Left lung (tissue), 10 donors: ENCODE measurements around the gene HECTD4. TPM values are rescaled to one million over a fixed set of nuclear protein-coding genes. Genes with fewer than 3 reads are reported as not detected.

Experiments
- ATAC-seq: fragments of 200-7000 bp; cut with Tn5 transposase; one replicate; pipeline ENCODE4 v1.9.1; 2020; ENCODE audit warnings: moderate library complexity
- DNase-seq, 4 donors: peaks; one replicate each; pipeline ENCODE4 v3.0.0-alpha.2; 2013 to 2020
- H3K27ac ChIP-seq, 2 donors: fragments of 200-600 bp; sonication (generic) in 1 of 2; one replicate each; pipeline versions ENCODE4 v1.5.0 to v1.8.0; 2020 to 2021
- H3K27me3 ChIP-seq, 2 donors: fragments of 200-600 bp; sonication (generic) in 1 of 2; one replicate each; pipeline versions ENCODE4 v1.5.0 to v1.8.0; 2020 to 2021
- H3K36me3 ChIP-seq, 2 donors: fragments of 200-600 bp; sonication (generic) in 1 of 2; one replicate each; pipeline versions ENCODE4 v1.5.0 to v1.8.0; 2020 to 2021
- H3K4me1 ChIP-seq, 2 donors: fragments of 200-600 bp; one replicate each; pipeline ENCODE4 v1.8.0; 2021
- H3K4me3 ChIP-seq, 2 donors: fragments of 200-600 bp; sonication (generic) in 1 of 2; one replicate each; pipeline versions ENCODE4 v1.5.0 to v1.8.0; 2020 to 2021; ENCODE audit warnings: mild to moderate bottlenecking in 1 of 2
- H3K9me3 ChIP-seq, 2 donors: fragments of 200-600 bp; sonication (generic) in 1 of 2; one replicate each; pipeline versions ENCODE4 v1.5.0 to v1.8.0; 2020 to 2021
- intact Hi-C, 2 donors: fragments of 100-400 bp; cut with DNase I; formaldehyde crosslinking; loops; one replicate each; pipeline versions ENCODE4 v1.11.2 to v1.14.2; 2022
- polyA plus RNA-seq, 6 donors: library from polyadenylated mRNA; unstranded; fragments of 120-200 nt; gene quantifications; one replicate each; pipeline ENCODE4 v1.2.1, GENCODE V29; 2013; ENCODE audit not compliant: insufficient read length in 6 of 6
- total RNA-seq, 2 donors: library from RNA; stranded (reverse); fragmentation: NEBNext Ultra II Directional; extraction: Animal tissue kit (Norgen Biotek cat#: 25700); gene quantifications; one replicate each; pipeline ENCODE4 v1.2.1, GENCODE V29; 2021
- TF ChIP-seq, protein P1 (sequence below), 2 donors: fragments of 200-600 bp; sonication (generic) in 1 of 2; IDR thresholded peaks; one replicate each; pipeline versions ENCODE4 v1.5.0 to v1.8.0; 2021; ENCODE audit warnings: antibody characterized with exemption in 2 of 2
- donor health status: DM: no; HTN: yes; CAD: no.
- donor health status: DM: no; HTN: no; CAD: no.

HECTD4 gene
- total and polyA plus RNA-seq, 8 donors, result 41.3 to 78.6 (median 64.9) TPM

DNA sequence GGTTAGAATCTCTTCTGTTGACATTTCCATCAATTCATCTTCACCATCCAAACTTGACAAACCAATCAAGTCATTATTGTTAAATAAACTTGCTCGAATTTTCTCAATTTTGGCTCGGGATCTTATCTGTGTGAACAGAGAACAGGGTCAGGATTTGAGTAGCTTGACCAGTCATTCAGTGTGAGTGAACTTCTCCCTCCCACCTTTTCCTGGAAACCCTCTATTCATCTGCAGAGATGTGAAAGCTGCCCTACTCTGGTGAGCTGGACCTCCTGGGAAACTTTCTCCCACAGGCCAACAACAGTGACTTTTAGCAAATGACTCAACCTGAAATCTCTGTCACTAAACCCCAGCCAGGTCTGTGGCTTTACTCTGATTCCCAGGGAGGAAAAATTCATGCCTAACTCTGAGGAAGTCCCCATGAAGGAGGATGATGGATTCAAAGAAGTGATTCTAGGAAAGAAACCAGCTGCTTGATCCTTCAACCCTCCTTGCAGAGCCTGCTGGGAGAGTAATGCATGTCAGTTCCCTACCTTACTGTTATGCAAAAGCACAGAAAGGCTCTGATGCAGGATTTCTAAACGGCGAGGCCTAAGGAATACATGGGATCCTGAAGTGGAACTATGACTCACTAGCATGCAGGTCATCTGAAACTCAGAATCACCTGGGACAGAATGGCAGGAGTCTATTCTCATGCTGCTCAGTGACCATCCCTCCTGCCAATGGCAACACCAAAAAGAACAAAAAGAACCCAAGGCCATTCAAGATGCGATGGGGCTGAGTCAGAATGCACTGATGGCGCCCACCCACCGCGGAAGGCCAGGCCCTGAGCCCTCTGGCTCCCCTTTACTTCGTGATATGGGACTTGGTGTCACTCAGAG lies 198.8 kb downstream of the HECTD4 start:
- intact Hi-C loops, result no loop called here
- H3K4me1 ChIP-seq, result no peaks in the 10 kb centered on the region
- H3K27me3 ChIP-seq, result no peaks in the 10 kb centered on the region
- TF ChIP-seq, protein P1, sequence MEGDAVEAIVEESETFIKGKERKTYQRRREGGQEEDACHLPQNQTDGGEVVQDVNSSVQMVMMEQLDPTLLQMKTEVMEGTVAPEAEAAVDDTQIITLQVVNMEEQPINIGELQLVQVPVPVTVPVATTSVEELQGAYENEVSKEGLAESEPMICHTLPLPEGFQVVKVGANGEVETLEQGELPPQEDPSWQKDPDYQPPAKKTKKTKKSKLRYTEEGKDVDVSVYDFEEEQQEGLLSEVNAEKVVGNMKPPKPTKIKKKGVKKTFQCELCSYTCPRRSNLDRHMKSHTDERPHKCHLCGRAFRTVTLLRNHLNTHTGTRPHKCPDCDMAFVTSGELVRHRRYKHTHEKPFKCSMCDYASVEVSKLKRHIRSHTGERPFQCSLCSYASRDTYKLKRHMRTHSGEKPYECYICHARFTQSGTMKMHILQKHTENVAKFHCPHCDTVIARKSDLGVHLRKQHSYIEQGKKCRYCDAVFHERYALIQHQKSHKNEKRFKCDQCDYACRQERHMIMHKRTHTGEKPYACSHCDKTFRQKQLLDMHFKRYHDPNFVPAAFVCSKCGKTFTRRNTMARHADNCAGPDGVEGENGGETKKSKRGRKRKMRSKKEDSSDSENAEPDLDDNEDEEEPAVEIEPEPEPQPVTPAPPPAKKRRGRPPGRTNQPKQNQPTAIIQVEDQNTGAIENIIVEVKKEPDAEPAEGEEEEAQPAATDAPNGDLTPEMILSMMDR (IDR thresholded peaks at IDR 0.05), result no peak
- peaks cover 0 to 83% of the 10 kb centered on the region in 2 donors for H3K36me3 ChIP-seq
- no peaks in the 10 kb centered on the region for H3K9me3 ChIP-seq
- no peak overlapping the region for H3K4me3 ChIP-seq
- no peak overlapping the region for H3K27ac ChIP-seq
- DNase-seq (no peak), ATAC-seq (peak; percentile 27)

DNA sequence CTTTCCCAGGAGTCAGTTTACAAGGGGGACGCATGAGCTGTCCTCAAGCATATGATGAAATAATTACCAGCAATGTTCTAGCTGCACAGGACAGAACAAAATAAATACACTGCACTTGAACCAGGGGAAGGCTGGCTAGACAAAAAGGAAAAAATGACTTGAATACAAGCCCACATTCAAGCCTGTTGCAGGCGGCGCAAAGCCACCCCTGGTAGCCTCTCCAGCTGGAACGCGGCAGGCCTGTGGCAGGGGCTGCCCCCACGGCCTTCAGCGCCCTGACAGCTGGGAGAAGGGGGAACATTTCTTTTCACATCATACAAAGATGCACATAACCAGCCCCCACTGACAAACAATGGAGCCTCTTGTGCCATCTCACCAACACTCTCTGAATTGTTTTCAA lies 199.7 kb downstream of the HECTD4 start:
- Histone ChIP-seq H3K36me3 (peaks cover 0 to 87% of the 10 kb centered on the region in 2 donors), H3K27me3 (no peaks in the 10 kb centered on the region), H3K9me3 (no peaks in the 10 kb centered on the region), H3K27ac (no peak overlapping the region), H3K4me1 (no peaks in the 10 kb centered on the region), H3K4me3 (no peak overlapping the region)
- ATAC-seq (peak; percentile 39), DNase-seq (peak in 2 of 4 donors; percentile 66 to 78)
- TF ChIP-seq, protein P1 (IDR thresholded peaks at IDR 0.05), result no peak
- intact Hi-C loops, result no loop called here

DNA sequence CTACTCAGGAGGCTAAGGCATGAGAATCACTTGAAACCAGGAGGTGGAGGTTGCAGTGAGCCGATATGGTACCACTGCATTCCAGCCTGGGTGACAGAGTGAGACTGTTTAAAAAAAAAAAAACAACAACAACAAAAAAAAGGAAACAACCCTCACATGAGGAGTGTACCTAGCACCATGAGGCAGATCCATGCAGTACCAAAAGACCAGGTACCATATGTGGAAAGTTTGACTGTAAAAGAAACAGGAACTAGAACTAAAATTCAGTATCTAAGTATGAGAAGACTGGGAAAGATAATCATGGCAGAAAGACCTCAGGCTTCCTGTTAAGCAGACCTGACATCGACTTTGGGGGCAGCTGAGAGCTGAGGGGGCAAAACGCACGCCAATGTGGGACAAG lies 201.8 kb downstream of the HECTD4 start:
- no peak for ATAC-seq
- H3K36me3 ChIP-seq, result peaks cover 0 to 94% of the 10 kb centered on the region in 2 donors
- TF ChIP-seq, protein P1 (IDR thresholded peaks at IDR 0.05), result no peak
- H3K27me3 ChIP-seq, result no peaks in the 10 kb centered on the region
- no peaks in the 10 kb centered on the region for H3K4me1 ChIP-seq
- intact Hi-C loops, result no loop called here
- H3K27ac ChIP-seq, result no peak overlapping the region
- no peak overlapping the region for H3K4me3 ChIP-seq
- DNase-seq, result peak in 1 of 4 donors; percentile 5
- H3K9me3 ChIP-seq, result no peaks in the 10 kb centered on the region

DNA sequence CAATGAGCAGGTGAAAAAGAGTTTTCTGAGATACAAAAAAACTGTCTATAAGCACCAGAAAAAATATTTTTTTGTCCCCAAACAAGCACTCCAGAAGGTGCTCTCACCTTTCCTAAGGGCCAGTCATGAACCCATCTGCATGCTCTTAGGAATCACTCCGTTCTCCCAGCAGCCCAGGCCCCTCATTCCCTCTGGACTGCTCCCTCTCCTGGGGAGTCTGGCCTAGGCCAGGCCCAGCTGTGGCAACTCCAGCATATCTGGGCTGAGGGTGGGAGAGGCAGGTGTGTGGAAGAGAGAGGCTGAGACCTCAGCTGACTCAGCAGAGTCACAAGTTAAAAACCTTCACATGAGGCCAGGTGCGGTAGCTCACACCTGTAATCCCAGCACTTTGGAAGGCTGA lies 202.3 kb downstream of the HECTD4 start:
- DNase-seq, result peak in 1 of 4 donors; percentile 20
- intact Hi-C loops, result no loop called here
- TF ChIP-seq, protein P1 (IDR thresholded peaks at IDR 0.05), result no peak
- Histone ChIP-seq H3K27ac (no peak overlapping the region), H3K36me3 (peaks cover 0 to 94% of the 10 kb centered on the region in 2 donors), H3K27me3 (no peaks in the 10 kb centered on the region), H3K9me3 (no peaks in the 10 kb centered on the region), H3K4me3 (no peak overlapping the region), H3K4me1 (no peaks in the 10 kb centered on the region)
- ATAC-seq, result no peak

DNA sequence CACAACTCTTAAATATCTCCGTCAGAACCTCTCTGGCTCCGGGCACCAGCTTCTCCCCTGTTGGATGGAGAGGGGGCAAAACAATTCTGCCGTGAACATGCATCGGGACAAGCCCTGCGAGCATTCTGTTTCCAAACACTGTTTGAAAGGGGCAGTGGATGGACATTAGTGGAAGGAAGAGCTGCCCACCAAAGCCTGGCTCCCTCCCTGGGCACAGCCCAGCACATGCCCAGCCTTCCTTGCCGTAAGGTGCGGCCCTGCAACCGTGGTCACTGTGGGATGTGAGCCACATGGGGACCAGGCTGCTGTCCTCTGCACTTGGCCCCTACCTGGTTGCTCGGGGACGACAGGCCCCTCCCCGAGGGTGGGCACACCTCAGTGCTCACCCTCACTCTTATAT lies 202.9 kb downstream of the HECTD4 start:
- intact Hi-C loops, result no loop called here
- Histone ChIP-seq H3K4me3 (no peak overlapping the region), H3K4me1 (no peaks in the 10 kb centered on the region), H3K36me3 (peaks cover 0 to 94% of the 10 kb centered on the region in 2 donors), H3K27ac (no peak overlapping the region), H3K27me3 (no peaks in the 10 kb centered on the region), H3K9me3 (no peaks in the 10 kb centered on the region)
- TF ChIP-seq, protein P1 (IDR thresholded peaks at IDR 0.05), result no peak
- ATAC-seq (no peak), DNase-seq (no peak)
